HEK293 (cell line): Measurements from ENCODE around the gene S100A14.
A peak's percentile ranks its signal among the peaks of the same experiment; 100 is the strongest.

Experiments
- CTCF ChIA-PET: fragments of 350-600 bp; formaldehyde crosslinking; extraction: SDS; loops from one replicate; lab custom pipeline; 2021; ENCODE audit warnings: antibody characterized with exemption; lab: Yijun Ruan, JAX
- POLR2A ChIA-PET: fragments of 300-600 bp; formaldehyde crosslinking; extraction: SDS; loops from one replicate; lab custom pipeline; 2020; ENCODE audit warnings: antibody characterized with exemption, inconsistent platforms; lab: Yijun Ruan, JAX
- H3K27ac ChIP-seq: fragments of 200-500 bp; sonication (Bioruptor generic); 2 replicates; pipeline ENCODE4 v1.5.1; 2014; ENCODE audit warnings: low read depth, low read length, control low read depth, inconsistent platforms; ENCODE audit errors: extremely low read depth
- H3K36me3 ChIP-seq, 2 experiments: fragments of 200-500 bp in 1 of 2; sonication (Bioruptor generic) in 1 of 2; 1 replicate in 1 of 2; 2 replicates in 1 of 2; pipeline ENCODE4 v1.5.1; 2014 to 2017; ENCODE audit warnings: inconsistent platforms in 2 of 2, low read length in 2 of 2; ENCODE audit not compliant: control insufficient read depth in 2 of 2, insufficient read depth in 1 of 2
- H3K4me1 ChIP-seq: fragments of 200-500 bp; sonication (Bioruptor generic); 2 replicates; pipeline ENCODE4 v1.5.1; 2014; ENCODE audit warnings: mild to moderate bottlenecking, low read length, inconsistent platforms; ENCODE audit not compliant: control insufficient read depth, insufficient read depth
- H3K4me3 ChIP-seq: 2 replicates; pipeline ENCODE4 v1.5.1; 2011; ENCODE audit warnings: low read depth, mild to moderate bottlenecking, control low read depth, low read length, moderate library complexity
- H3K9me3 ChIP-seq: fragments of 200-500 bp; sonication (Bioruptor generic); 2 replicates; pipeline ENCODE4 v1.5.1; 2014; ENCODE audit warnings: low read depth, low read length, inconsistent platforms; ENCODE audit not compliant: control insufficient read depth, insufficient read depth
- BCL11B ChIP-seq: fragments of 450-650 bp; formaldehyde crosslinking; IDR thresholded peaks from 2 replicates; pipeline ENCODE4 v1.5.1; 2016; ENCODE audit warnings: low read depth, missing biosample characterization, missing genetic modification characterization
- CTCF ChIP-seq: fragments of 450-650 bp; formaldehyde crosslinking; IDR thresholded peaks from 2 replicates; pipeline ENCODE4 v1.5.1; 2016; ENCODE audit warnings: missing biosample characterization, missing genetic modification characterization
- EGR2 ChIP-seq: fragments of 450-650 bp; formaldehyde crosslinking; IDR thresholded peaks from 2 replicates; pipeline ENCODE4 v1.5.1; 2016; ENCODE audit warnings: low read depth, missing biosample characterization, missing genetic modification characterization
- KLF7 ChIP-seq: fragments of 450-650 bp; formaldehyde crosslinking; IDR thresholded peaks from 2 replicates; pipeline ENCODE4 v1.5.1; 2016; ENCODE audit warnings: missing biosample characterization, missing genetic modification characterization, borderline replicate concordance
- PRDM10 ChIP-seq: fragments of 450-650 bp; formaldehyde crosslinking; IDR thresholded peaks from 2 replicates; pipeline ENCODE4 v1.5.1; 2016; ENCODE audit warnings: missing biosample characterization, missing genetic modification characterization
- RBAK ChIP-seq: fragments of 450-650 bp; formaldehyde crosslinking; IDR thresholded peaks from 2 replicates; pipeline ENCODE4 v1.5.1; 2016; ENCODE audit warnings: missing biosample characterization, missing genetic modification characterization
- SETDB1 ChIP-seq: IDR thresholded peaks from one replicate; pipeline ENCODE4 v1.6.1; 2017; ENCODE audit warnings: mild to moderate bottlenecking, low read length, moderate library complexity, mixed read lengths; ENCODE audit not compliant: insufficient read length
- ZBTB17 ChIP-seq: fragments of 450-650 bp; formaldehyde crosslinking; IDR thresholded peaks from 2 replicates; pipeline ENCODE4 v1.5.1; 2016; ENCODE audit warnings: missing biosample characterization, missing genetic modification characterization
- ZFHX2 ChIP-seq: fragments of 450-650 bp; formaldehyde crosslinking; conservative IDR thresholded peaks from 2 replicates; pipeline ENCODE4 v1.5.1; 2016; ENCODE audit warnings: missing biosample characterization, missing genetic modification characterization
- ZNF112 ChIP-seq: fragments of 450-650 bp; formaldehyde crosslinking; IDR thresholded peaks from 2 replicates; pipeline ENCODE4 v1.5.0; 2017; ENCODE audit warnings: missing biosample characterization, missing genetic modification characterization
- ZNF138 ChIP-seq: fragments of 450-650 bp; formaldehyde crosslinking; IDR thresholded peaks from 2 replicates; pipeline ENCODE4 v1.5.1; 2016; ENCODE audit warnings: missing biosample characterization, missing genetic modification characterization, borderline replicate concordance
- ZNF248 ChIP-seq: fragments of 450-650 bp; formaldehyde crosslinking; IDR thresholded peaks from 2 replicates; pipeline ENCODE4 v1.5.1; 2017; ENCODE audit warnings: missing biosample characterization, missing genetic modification characterization
- ZNF266 ChIP-seq: fragments of 450-650 bp; formaldehyde crosslinking; IDR thresholded peaks from 2 replicates; pipeline ENCODE4 v1.5.1; 2016; ENCODE audit warnings: missing biosample characterization, missing genetic modification characterization, low read depth
- ZNF280C ChIP-seq: fragments of 450-650 bp; formaldehyde crosslinking; IDR thresholded peaks from 2 replicates; pipeline ENCODE4 v1.5.1; 2016; ENCODE audit warnings: missing biosample characterization, missing genetic modification characterization
- ZNF558 ChIP-seq: fragments of 450-650 bp; formaldehyde crosslinking; IDR thresholded peaks from 2 replicates; pipeline ENCODE4 v1.5.1; 2016; ENCODE audit warnings: missing biosample characterization, missing genetic modification characterization
- ZNF560 ChIP-seq: fragments of 450-650 bp; formaldehyde crosslinking; IDR thresholded peaks from 2 replicates; pipeline ENCODE4 v1.5.1; 2017; ENCODE audit warnings: missing biosample characterization, missing genetic modification characterization, borderline replicate concordance
- ZNF610 ChIP-seq: fragments of 450-650 bp; formaldehyde crosslinking; IDR thresholded peaks from 2 replicates; pipeline ENCODE4 v1.5.1; 2016; ENCODE audit warnings: missing biosample characterization, missing genetic modification characterization, borderline replicate concordance
- ZNF692 ChIP-seq: fragments of 450-650 bp; formaldehyde crosslinking; IDR thresholded peaks from 2 replicates; pipeline ENCODE4 v1.5.1; 2016; ENCODE audit warnings: missing biosample characterization, missing genetic modification characterization
- ZNF830 ChIP-seq: fragments of 450-650 bp; IDR thresholded peaks from 2 replicates; pipeline ENCODE4 v1.5.0; 2018; ENCODE audit warnings: missing biosample characterization, missing genetic modification characterization, low read depth, mild to moderate bottlenecking, moderate library complexity
- ZSCAN4 ChIP-seq: fragments of 450-650 bp; formaldehyde crosslinking; IDR thresholded peaks from 2 replicates; pipeline ENCODE4 v1.5.1; 2017; ENCODE audit warnings: missing biosample characterization, missing genetic modification characterization
- ZSCAN5A ChIP-seq: fragments of 450-650 bp; formaldehyde crosslinking; IDR thresholded peaks from 2 replicates; pipeline ENCODE4 v1.5.1; 2016; ENCODE audit warnings: missing biosample characterization, missing genetic modification characterization

Gene S100A14

GRCh38 chr1:153616144-153616916, at the start of gene S100A14:
S100A14 (minus strand) TSS chr1:153616325; CDS start chr1:153615858, 467 bp downstream.
- CTCF ChIA-PET: interaction anchor here (0.6 to 4.8 kb wide), 2 partner anchors 11 to 64 kb away, joined by 4 to 28 read pairs; partner anchors contain the start of genes S100A1 and S100A13
- POLR2A ChIA-PET: interaction anchor here (3.0 to 3.3 kb wide), 2 partner anchors 11 to 18 kb away, joined by 10 to 21 read pairs; partner anchors contain the start of genes CHTOP and S100A13
- Histone ChIP-seq H3K36me3 (peaks cover 0 to 21% of the 10 kb centered on the region in 2 experiments; a peak in 2 of 3 replicates), H3K27ac (no peak within 1 kb of the TSS), H3K4me1 (no peaks in the 10 kb centered on the region), H3K9me3 (no peaks in the 10 kb centered on the region), H3K4me3 (no peak within 1 kb of the TSS)
- TF ChIP-seq ZNF610 (no peak), ZSCAN4 (tag by site-specific recombination) (peak; percentile 56), ZBTB17 (peak; percentile 99), ZNF138 (no peak), ZNF266 (tag by site-specific recombination) (no peak), EGR2 (peak; percentile 76), SETDB1 (no peak), ZFHX2 (tag by site-specific recombination) (peak; percentile 57), BCL11B (no peak), ZNF558 (tag by site-specific recombination) (no peak), ZSCAN5A (tag by site-specific recombination) (no peak), KLF7 (tag by site-specific recombination) (no peak), ZNF248 (tag by site-specific recombination) (no peak), RBAK (tag by site-specific recombination) (no peak), ZNF560 (tag by site-specific recombination) (no peak), ZNF830 (tag by site-specific recombination) (no peak), ZNF112 (tag by site-specific recombination) (no peak), PRDM10 (0 out of 2 replicates have a peak, but pooled peaks have one; percentile 32), ZNF280C (tag by site-specific recombination) (no peak), ZNF692 (peak; percentile 77), CTCF (no peak)
